Retina (tissue), 1 donor: Measurements from ENCODE around the gene DYNC1H1.

Source experiments
- DNase-seq: peaks from one replicate; pipeline ENCODE4 v3.0.0-alpha.2; 2016

Gene DYNC1H1

GRCh38 chr14:101945171-101945570 lies 19.2 kb upstream of the DYNC1H1 start:
- DNase-seq: no peak

GRCh38 chr14:101947577-101947903 lies 16.8 kb upstream of the DYNC1H1 start:
- DNase-seq: no peak

- DNase-seq: peak; percentile 99
Measured at GRCh38 chr14:101947904-101948665, 16.3 kb upstream of the DYNC1H1 start.

GRCh38 chr14:101948666-101949216 lies 15.6 kb upstream of the DYNC1H1 start:
- DNase-seq: no peak

- DNase-seq: no peak
Measured at GRCh38 chr14:101950100-101950499, 14.3 kb upstream of the DYNC1H1 start.

- no peak for DNase-seq
Measured at GRCh38 chr14:101950516-101951215, 13.7 kb upstream of the DYNC1H1 start.

- DNase-seq: no peak
Measured at GRCh38 chr14:101953151-101953550, 11.2 kb upstream of the DYNC1H1 start.

- DNase-seq: no peak
Measured at GRCh38 chr14:101954501-101954900, 9.9 kb upstream of the DYNC1H1 start.

GRCh38 chr14:101955695-101956161 lies 8.6 kb upstream of the DYNC1H1 start:
- no peak for DNase-seq

GRCh38 chr14:101956179-101956885 lies 8.0 kb upstream of the DYNC1H1 start:
- no peak for DNase-seq

GRCh38 chr14:101957406-101958234 lies 6.8 kb upstream of the DYNC1H1 start:
- no peak for DNase-seq

- no peak for DNase-seq
Measured at GRCh38 chr14:101958418-101959180, 5.8 kb upstream of the DYNC1H1 start.

GRCh38 chr14:101959277-101959676 lies 5.1 kb upstream of the DYNC1H1 start:
- DNase-seq: no peak

- DNase-seq: peak; percentile 39
Measured at GRCh38 chr14:101960225-101960624, 4.1 kb upstream of the DYNC1H1 start.

GRCh38 chr14:101961011-101961721 lies 3.2 kb upstream of the DYNC1H1 start:
- peak; percentile 82 for DNase-seq

GRCh38 chr14:101961746-101962502 lies 2.4 kb upstream of the DYNC1H1 start:
- no peak for DNase-seq

- no peak for DNase-seq
Measured at GRCh38 chr14:101962503-101962874, 1.9 kb upstream of the DYNC1H1 start.

- no peak for DNase-seq
Measured at GRCh38 chr14:101963052-101963451, 1.3 kb upstream of the DYNC1H1 start.

- DNase-seq: no peak
Measured at GRCh38 chr14:101963656-101964296, 597 bp upstream of the DYNC1H1 start.

- peak; percentile 84 for DNase-seq
Measured at GRCh38 chr14:101965181-101965544, 790 bp downstream of the DYNC1H1 start.
